Measurements from ENCODE around the gene INTS15.
"Not testable (repeated sequence)": the region's sequence is repeated elsewhere in the genome, so short reads cannot be mapped to it uniquely, and the experiment has no call there.

Gene INTS15

DNA sequence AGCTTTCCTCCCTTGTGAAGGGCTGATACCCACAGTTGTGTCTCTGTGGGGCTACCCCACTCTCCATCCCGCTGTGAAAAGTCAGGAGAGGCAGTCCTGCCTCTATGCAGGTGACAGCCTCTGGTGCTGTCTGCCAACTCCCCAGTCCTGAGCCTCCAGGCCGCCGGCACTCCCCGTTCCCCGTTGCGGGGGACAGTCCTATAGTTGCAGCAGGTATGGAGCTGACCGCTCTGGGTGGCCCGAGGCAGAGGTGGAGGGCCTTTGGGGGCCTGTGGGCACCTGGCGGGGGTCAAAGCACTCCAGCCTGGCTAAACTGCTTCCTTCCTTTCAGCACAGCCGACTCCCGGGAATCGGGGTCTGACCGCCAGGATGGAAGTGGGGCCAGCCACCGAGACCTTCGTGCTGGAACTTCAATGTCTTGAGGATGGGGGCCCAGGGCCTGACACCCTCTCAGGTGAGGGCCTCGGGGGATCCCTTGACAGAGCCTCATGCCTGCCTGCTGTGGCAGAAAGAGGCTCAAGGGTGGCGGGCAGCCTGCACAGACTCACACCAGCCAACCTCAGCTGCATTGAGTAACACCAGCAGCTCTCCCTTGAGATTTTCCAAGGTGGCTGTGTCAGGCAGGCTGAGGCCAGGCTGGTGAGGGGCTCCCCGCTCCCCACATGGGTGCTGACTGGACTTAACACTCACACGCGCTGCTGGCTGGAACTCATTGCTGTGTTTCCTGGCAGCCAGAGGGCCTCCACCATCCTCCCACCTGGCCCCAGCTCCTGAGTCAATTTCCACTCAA is 27.2 kb downstream of the INTS15 start:
- no peak for DNase-seq (ENCODE audit: low read depth, low spot score)

DNA sequence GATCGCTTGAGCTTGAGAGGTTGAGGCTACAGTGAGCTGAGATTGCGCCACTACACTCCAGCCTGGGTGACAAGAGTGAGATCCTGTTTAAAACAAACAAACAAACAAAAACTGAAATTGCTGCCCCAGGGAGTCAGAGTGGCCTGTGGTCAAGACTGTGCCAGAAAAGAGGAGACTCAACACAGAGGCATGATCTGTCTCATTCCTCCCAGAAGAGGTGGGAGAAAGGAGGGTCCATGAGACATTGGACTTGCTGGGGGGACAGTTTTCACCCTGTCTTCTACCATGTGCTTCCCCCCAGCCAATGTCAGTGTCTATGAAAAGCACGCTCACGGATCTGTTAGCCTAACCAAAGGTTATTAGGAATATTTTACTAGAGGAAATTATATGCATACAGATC is 28.8 kb downstream of the INTS15 start:
- DNase-seq (ENCODE audit: low read depth, low spot score): no peak

GRCh38 chr7:6619961-6620360 is 30.1 kb downstream of the INTS15 start:
- no peak for DNase-seq (ENCODE audit: low read depth, low spot score)

DNA sequence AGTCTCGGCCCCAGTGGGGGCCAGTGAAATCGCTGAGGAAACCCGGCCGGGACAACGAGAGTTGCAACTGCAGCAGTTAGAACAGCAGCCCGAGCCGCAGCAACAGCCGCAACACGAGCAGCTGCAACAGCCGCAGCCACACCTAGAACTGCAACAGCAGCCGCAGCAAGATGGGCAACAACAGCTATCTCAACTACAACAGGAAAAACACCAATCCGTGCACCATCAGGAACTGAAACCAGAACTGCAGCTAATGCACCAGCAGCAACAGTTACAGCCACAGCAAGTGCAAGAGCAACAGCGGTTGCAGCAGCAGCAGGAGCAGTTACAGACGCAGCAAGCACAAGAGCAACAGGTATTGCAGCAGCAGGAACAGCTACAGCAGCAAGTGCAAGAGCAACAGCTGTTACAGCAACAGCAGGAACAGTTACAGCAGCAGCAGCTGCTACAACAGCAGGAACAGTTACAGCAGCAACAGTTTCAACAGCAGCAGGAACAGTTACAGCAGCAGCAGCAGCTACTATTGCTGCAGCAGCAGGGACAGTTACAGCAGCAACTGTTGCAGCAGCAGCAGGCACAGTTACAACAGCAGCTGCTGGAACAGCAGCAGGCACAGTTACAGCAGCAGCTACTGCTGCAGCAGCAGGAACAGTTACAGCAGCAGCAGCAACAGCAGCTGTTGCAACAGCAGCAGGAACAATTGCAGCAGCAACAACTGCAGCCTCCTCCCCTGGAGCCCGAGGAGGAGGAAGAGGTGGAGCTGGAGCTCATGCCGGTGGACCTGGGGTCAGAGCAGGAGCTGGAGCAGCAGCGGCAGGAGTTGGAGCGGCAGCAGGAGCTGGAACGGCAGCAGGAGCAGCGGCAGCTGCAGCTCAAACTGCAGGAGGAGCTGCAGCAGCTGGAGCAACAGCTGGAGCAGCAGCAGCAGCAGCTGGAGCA is 31.6 kb downstream of the INTS15 start:
- DNase-seq (ENCODE audit: low read depth, low spot score): peak; percentile 73

- DNase-seq (ENCODE audit: low read depth, low spot score): peak; percentile 65
These were observed 32.4 kb downstream of the INTS15 start for GRCh38 chr7:6622134-6622710.

DNA sequence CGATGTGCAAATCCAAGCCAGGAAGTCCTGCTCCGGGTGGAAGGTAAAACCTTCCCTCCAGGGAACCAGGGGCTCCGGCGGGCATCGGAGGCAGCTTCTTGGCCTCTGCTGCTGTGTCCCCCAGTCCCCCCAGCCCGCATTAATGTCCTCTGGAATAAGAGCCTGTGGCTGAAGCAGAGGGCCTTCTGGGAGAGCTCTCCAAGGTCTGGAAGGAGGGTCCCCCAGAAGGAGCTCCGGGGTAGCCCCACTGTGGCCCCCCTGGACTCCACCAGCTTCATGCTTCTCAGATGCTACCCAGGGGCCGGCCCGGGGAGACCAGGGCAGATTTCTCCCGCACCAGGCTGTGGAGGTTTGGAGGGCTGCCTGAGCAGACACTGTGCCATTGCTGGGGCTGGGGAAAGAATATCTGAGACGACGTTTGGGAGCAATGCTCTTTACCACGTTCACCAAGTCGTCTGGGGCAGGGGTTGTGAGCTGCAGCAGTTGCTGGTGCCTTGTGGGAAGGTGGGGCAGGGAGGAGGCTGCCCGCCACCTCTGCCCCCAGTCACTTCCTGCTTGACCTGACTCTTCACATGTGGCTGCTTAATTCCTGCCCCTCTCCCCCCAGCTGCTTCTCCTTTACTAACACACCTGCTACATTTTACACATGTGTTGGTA is 33.9 kb downstream of the INTS15 start:
- DNase-seq (ENCODE audit: low read depth, low spot score): no peak

GRCh38 chr7:6624246-6624611 is 34.4 kb downstream of the INTS15 start:
- DNase-seq (ENCODE audit: low read depth, low spot score): no peak

GRCh38 chr7:6628045-6628444 is 38.2 kb downstream of the INTS15 start:
- DNase-seq (ENCODE audit: low read depth, low spot score): no peak

DNA sequence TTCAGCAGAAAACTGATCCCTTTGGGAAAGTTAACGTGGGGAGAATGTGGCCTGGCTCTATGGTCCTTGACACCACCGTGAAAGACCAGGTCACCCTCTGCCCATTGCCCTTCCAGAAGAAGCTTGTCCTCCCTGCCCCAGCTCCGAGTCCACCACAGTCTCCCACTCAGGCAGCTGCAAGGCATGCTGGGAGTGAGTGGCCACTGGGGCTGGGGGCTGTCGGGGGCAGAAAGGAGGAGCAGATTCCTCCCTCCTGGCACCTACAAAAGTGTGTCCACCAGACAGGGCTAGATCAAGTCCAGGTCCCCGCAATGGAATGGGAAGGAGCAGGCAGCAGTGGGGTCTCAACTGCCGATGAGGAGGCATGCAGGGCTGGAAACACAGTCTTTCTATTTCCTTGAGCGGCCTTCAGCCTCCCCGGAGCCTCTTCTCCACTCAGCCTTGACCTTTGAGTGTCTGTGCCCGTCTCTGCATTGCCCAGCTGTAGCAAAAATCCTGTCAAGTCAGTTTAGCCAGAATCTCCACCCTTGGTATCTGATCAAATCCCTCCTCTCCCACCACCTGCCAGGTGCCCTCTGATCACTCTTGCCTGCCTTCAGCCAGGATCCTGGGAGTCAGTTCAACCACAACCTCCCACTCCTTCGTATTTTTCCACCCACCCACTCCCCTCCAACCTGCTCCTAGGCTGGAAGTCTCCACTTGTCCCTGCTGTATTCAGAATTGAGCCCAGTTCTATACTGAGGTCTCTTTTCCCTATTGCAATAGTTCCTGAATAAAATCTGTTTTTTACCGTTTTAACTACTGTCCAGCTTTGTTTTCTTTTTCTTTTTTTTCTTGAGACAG is 40.4 kb downstream of the INTS15 start:
- DNase-seq (ENCODE audit: low read depth, low spot score): no peak

- no peak for DNase-seq (ENCODE audit: low read depth, low spot score)
These were observed 41.8 kb downstream of the INTS15 start for GRCh38 chr7:6631605-6632004.

DNA sequence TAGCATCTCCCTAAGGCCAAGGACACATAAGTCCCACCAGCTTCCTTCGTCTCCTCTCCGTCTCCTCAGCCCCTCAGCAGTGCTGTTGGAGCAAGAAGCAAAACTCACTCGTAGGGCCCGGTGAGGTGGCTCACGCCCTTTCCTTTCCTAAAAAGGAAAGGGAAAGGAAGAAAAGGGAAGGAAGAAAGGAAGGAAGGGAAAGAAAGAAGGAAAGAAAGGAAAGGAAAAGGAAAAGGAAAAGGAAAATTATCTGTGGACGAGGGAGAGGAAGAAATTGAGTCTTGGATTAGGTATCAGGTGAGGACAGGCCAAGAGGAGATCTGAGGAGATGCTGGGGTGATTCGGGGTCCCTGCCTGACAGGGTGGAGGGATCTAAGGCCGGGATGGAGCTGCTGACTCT is 44.2 kb downstream of the INTS15 start:
- DNase-seq (ENCODE audit: low read depth, low spot score): no peak

GRCh38 chr7:6634971-6635370 is 45.1 kb downstream of the INTS15 start:
- not testable (repeated sequence) for DNase-seq (ENCODE audit: low read depth, low spot score)

GRCh38 chr7:6636741-6637543 is 47.1 kb downstream of the INTS15 start, which contains the start of gene ZNF316:
Gene ZNF316, plus strand, starts transcription at chr7:6637318. Its CDS starts 5,092 bp downstream, at chr7:6642410.
- no peak for DNase-seq (ENCODE audit: low read depth, low spot score)

- DNase-seq (ENCODE audit: low read depth, low spot score): peak; percentile 56
These were observed 47.9 kb downstream of the INTS15 start for GRCh38 chr7:6637544-6638229.

- no peak for DNase-seq (ENCODE audit: low read depth, low spot score)
These were observed 49.2 kb downstream of the INTS15 start for GRCh38 chr7:6639032-6639431.

DNA sequence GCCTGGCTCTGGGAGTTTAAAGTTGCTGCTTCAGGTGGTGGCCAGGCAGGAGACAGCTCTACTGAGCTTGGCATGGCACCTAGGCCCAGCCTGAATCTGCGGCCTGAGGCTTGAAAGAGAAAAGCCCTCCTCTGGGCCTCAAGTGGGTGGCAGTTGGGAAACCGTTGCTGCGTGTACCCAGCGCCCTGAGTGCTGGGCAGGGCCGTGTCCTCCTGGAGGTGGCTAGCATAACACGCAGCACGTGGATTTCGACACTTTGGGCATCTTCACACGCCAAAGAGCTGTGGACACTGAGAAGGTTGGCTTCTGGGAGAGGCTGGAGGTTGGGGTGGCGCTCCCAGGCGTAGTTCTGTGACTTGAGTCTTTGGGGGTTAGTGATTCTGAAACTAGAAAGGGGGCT is 49.8 kb downstream of the INTS15 start:
- DNase-seq (ENCODE audit: low read depth, low spot score): no peak

DNA sequence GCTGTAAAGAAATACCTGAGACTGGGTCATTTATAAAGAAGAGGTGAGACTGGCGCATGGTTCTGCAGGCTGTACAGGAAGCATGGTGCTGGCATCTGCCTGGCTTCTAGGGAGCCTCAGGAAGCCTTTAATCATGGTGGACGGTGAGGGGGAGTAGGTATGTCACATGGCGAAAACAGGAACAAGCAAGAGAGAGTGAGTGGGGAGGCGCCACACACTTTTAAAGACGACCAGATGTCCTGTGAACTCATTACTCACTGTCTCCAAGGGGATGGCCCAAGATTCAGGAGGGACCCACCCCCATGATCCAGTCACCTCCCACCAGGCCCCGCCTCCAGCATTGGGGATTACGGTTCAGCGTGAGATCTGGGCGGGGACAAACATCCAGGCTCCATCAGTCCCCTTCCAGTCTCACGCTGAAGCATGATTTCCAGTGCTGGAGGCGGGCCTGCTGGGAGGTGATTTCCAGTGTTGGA is 50.5 kb downstream of the INTS15 start:
- peak; percentile 97 for DNase-seq (ENCODE audit: low read depth, low spot score)

GRCh38 chr7:6641305-6642035 is 51.6 kb downstream of the INTS15 start:
- DNase-seq (ENCODE audit: low read depth, low spot score): no peak

Data from ELF-1 (cell line).